NCI-H2196 treated with DMSO at 0.1 percent for 48 hours (cell line): ENCODE results near the gene TPRX1.
"Not testable (repeated sequence)": the region's sequence is repeated elsewhere in the genome, so short reads cannot be mapped to it uniquely, and the experiment has no call there.

Source experiments
- DNase-seq: peaks from one replicate; lab custom pipeline; 2025; ENCODE audit not compliant: unreplicated experiment; lab: John Stamatoyannopoulos, UW

TPRX1 gene

DNA sequence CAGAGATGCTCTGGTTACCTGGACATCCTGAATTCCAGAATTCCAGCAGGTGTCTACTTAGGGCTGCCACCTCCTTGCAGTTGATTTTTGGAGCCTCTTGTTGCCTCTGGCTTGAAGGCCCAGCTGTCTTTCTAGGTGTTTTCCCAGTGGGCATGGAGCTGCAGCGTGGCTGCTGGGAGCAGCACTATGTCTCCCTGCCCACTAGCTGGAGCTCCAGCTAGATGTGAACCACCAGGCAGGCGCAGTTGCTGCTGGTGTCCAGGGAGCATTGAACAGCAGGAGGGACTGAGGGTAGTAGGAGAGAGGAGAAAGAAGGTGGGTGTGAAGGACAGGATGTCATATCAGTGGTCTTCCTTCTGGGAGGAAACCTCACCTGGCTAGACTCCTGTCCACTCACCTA lies 35.7 kb downstream of the TPRX1 start:
- DNase-seq, result no peak

DNA sequence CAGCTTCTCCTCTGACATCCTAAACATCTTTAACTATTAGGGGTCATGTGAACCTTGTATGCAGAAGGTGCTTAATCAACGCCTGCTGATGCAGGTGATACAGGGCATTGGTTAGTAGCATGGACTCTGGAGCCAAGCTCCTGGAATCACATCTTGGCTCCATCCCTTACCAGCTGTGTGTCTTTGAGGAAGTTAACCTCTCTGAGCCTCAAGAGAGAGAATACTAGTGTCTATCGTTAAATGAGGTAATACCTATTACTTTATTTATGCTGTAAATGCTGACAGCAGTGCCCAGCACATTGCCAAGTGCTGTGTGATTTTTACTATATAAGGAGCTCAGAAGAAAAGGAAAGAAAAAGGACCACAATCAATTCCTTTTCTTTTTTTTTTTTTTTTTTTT lies 37.0 kb downstream of the TPRX1 start:
- no peak for DNase-seq

DNA sequence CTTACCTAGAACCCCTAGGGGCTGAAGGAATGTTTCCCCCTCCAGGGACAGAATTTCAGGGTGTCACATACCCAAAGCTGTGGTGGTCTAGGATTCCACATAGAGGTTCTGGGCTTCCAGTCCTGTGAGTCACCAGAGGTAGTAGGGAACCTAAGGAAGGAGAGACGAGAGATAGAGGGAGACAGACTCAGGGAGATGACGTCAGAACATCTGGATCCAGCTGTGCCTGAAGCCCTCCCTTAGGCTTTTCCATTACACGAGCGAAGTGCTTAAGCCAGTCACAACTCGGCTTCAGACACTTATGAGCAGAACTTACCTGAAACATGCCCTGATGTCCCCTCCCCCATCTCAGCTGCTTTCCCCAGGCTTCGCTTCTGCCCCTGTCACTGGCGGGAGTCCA lies 37.7 kb downstream of the TPRX1 start:
- no peak for DNase-seq

- no peak for DNase-seq
Observed at GRCh38 chr19:47766359-47766620, 38.1 kb downstream of the TPRX1 start.

DNA sequence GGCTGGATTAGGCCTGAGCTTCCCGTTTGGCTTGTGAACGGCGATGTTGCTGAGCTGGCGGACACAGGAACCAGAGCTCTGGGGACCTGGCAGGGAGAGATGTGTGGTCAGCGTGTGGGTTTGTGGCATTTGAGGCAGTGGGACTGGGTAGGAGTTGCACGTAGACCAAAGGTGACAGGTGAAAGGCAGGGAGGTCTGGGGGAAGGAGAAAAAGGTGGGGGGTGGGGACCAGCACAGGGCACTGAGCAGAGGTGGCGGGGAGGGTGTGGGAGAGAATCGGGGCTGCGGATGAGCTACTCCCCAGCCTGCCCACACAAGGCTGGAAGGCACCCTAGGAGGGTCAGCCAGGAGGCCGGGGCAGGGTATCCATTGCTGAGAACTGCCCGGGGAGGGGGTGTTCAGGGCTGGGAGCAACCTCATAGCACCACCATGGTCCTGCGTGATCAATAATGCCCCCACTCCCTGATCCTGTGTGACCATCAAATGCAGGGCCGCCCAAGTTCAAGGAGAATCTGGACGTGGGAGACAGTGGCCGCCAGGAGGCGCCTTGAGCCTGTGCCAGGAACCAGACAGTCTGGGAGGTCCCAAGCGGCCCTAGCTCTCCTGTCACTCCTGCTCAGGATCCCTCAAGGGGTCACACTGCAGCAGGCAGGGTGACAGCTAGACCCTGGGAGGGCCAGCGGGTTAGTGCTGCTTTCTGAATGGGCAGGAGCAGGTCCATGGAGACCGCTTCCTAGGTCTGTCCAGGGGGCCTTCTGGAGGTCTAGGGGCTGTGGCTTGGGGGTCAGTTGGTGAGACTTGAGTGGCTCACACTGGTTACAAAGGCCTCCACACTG lies 38.6 kb downstream of the TPRX1 start:
- no peak for DNase-seq

DNA sequence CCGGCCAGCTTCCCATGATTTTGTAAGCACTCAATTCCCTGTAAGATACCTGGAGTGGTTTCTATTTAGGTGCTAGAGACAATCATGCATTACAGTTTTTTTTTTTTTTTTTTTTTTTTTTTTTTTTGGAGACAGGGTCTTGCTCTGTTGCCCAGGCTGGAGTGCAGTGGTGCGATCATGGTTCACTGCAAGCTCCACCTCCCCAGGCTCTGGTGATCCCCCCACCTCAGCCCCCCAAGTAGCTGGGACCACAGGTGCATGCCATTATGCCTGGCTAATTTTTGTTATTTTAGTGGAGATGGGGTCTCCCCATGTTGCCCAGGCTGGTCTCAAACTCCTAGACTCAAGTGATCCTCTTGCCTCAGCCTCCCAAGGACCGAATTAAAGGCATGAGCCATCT lies 39.6 kb downstream of the TPRX1 start:
- DNase-seq, result not testable (repeated sequence)

DNA sequence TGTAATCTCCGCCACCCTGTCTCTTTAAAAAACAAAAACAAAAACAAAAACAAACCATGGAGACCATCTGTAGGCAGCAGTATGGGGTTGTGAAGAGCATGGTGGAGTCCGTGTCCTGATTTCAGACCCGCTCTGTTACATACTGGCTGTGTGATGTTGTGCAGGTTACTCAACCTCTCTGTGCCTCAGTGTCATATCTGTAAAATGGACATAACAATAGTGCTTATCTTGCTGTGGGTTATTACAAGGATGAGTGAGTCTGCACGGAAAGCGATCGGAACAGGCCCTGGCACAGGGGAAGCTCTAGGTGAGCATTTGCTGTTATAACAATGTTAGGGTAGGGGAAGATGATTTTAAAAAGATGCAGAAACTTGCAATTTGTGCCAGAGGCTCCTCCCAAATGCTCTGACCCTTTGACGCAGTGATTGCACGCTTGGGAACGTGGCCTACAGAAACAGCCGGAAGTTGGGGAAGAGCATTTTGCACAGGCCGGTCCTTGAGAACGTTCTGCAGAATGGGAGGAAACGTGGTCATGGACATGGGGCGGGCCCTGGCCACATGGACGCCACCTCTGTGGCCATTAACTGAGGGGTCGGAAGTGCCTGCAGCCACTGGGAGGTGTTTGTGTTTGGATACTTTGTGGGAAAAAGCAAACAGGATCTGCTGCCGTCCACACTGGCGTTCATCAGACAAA lies 41.6 kb downstream of the TPRX1 start:
- no peak for DNase-seq

- DNase-seq, result no peak
Observed at GRCh38 chr19:47762151-47762550, 42.2 kb downstream of the TPRX1 start.

DNA sequence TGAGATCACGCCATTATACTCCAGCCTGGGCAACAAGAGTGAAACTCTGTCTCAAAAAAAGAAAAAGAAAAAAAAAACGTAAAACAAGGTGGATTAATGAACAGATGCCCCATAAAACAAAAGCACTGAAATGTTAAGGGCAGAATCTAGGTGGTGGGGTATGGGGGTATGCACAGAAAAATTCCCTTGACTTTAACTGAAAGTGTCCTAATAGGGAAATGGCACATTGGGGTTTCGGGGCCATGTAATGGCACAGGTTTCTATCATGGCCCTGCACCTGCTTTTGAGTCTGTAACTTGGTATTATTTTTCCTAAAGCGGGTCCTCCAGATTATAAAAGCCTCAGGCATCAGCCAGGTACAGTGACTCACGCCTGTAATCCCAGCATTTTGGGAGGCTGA lies 42.8 kb downstream of the TPRX1 start:
- no peak for DNase-seq

- no peak for DNase-seq
Observed at GRCh38 chr19:47760632-47760999, 43.7 kb downstream of the TPRX1 start.

GRCh38 chr19:47758443-47758804 lies 45.9 kb downstream of the TPRX1 start:
- peak; percentile 46 for DNase-seq

DNA sequence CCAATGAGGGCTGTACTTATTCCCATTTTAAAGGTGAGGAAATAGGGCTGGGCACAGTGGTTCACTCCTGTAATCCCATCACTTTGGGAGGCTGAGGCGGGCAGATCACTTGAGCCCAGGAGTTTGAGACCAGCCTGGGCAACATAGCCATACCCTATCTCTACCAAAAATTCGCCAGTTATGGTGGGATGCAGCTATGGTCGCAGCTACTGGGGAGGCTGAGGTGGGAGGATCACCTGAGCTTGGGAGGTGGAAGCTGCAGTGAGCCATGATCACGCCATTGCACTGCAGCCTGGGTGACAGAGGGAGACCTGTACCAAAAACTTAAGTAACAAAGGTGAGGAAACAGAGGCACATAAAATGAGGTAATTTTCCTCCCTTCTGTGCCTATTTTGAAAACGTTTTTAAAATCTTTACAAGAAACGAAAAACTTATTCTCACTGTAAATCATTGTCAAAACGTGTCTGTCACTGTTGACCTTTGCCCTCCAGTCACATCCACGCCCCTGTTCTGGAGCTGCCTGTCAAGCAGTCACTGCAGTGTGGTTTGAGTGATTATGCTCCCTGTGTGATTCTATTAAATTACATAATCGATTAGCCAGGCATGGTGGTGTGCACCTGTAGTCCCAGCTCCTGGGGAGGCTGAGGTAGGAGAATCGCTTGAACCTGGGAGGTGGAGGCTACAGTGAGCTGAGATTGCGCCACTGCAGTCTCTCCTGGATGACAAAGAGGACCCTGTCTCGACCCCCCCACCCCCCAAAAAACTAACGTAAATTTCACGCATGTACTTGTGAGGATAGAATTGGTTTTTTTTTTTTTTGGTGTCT lies 46.5 kb downstream of the TPRX1 start:
- no peak for DNase-seq

DNA sequence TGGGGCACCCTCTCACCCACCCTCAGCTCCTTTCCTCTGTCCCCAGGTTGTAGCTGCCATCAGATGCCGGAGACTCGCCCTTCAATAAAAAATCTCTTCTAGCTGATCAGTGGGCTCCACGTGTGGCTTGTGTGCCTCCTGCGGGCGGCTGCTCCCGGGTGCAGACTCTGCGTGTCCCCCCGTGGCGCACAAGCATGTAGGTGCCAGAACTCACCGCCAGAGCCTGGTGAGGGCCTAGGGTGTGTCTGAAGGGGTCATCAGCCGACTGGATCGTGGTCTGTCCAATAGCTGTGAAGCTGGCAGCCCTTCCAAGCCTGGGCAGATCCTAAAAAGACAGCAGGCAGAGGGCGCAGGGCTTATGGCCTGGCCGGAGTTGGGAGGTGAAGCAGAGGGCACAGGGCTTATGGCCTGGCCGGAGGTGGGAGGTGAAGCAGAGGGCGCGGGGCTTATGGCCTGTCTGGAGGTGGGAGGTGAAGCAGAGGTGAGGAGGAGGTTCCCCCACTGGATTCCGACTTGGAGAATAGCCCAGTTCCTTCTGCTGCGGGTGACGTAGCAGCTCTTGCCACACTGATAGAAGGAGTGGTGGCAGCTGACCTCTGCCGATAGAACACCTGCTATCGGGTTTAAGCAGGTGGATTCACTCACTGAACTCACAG lies 47.3 kb downstream of the TPRX1 start:
- peak; percentile 78 for DNase-seq

DNA sequence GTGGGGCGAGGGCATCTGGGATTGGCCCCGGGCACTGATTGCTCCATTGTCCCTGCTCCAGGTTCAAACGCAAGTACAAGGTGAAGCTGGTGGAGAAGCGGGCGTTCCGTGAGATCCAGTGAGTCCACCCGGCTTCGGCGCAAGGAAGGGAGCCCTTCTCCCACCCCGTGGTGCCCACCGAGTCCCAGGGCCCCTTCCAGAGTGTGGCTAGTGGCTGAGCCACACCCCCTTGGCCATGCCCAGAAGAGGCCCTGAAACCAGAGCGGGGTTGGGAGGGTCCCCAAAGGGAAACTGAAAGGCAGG lies 47.8 kb downstream of the TPRX1 start:
- DNase-seq, result no peak

- DNase-seq, result no peak
Observed at GRCh38 chr19:47755762-47756626, 48.4 kb downstream of the TPRX1 start.

DNA sequence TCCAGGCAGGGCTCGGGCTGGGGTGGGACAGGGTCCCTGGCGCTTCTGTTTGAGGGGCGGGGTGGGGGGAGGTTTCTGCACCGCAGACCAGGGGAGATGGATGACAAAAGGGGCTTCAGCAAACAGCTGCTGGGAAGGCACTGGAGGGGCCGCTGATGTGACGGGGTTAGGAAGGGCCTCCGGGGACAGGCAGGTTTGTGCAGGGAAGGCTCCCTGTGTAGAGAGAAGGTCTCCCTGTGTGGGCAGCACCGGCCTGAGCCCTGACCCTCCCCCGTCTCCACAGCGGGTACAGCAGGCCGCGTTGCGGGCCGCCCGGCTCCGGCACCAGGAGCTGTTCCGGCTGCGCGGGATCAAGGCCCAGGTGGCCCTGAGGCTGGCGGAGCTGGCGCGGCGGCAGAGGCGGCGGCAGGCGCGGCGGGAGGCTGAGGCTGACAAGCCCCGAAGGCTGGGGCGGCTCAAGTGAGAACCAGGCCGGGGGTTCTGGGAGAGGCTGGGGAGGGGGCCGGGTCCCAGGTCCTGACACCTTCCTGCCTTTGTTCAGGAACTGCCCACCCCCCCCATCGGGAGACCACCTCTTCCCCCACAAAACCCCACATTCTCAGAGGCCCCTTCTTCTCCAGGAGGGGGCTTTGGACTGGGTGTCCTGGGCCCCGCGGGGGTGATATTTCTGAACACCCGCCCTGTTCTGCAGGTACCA lies 49.1 kb downstream of the TPRX1 start:
- DNase-seq, result no peak

- DNase-seq, result no peak
Observed at GRCh38 chr19:47754206-47755064, 49.9 kb downstream of the TPRX1 start.

DNA sequence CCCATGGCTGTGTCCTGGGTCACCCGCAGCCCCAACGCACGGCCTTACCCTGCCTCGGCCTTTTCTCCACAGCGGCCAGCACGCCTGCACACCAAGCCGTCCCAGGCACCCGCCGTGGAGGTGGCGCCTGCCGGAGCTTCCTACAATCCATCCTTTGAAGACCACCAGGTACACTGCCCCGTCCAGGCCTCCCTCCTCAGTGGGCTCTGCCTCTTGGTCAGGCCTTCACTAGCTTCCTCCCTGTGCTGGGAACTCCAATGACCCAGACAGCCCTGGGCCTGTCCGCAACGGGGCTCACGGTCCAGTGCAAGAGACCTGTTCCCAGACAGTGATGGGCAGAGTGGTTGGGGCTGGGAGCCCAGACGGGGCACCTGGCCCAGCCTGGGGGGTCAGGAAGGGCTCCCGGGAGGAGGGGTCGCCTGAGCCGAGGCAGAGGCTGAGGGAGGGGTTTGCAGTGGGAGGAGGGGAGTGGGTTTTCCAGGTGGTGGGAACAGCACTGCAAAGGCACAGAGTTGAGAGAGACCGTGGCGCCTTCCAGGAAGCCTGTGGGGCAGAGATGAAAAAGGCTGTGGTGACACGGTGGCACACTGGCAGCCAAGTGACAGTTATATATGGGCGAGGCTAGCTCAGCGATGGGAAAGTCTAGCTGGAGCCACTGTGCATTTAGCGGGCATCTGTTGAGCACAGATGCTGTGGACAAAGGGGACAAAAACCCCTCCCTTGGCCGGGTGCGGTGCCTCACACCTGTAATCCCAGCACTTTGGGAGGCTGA lies 51.7 kb downstream of the TPRX1 start:
- DNase-seq, result no peak
